ENCODE measurements around the gene PDE5A. TPM values are rescaled to one million over a fixed set of nuclear protein-coding genes. Genes with fewer than 3 reads are reported as not detected.

Gene PDE5A
- total and polyA plus RNA-seq, 8 donors = 5.8 to 34.4 (median 19.9) TPM

- TF ChIP-seq, protein P1, sequence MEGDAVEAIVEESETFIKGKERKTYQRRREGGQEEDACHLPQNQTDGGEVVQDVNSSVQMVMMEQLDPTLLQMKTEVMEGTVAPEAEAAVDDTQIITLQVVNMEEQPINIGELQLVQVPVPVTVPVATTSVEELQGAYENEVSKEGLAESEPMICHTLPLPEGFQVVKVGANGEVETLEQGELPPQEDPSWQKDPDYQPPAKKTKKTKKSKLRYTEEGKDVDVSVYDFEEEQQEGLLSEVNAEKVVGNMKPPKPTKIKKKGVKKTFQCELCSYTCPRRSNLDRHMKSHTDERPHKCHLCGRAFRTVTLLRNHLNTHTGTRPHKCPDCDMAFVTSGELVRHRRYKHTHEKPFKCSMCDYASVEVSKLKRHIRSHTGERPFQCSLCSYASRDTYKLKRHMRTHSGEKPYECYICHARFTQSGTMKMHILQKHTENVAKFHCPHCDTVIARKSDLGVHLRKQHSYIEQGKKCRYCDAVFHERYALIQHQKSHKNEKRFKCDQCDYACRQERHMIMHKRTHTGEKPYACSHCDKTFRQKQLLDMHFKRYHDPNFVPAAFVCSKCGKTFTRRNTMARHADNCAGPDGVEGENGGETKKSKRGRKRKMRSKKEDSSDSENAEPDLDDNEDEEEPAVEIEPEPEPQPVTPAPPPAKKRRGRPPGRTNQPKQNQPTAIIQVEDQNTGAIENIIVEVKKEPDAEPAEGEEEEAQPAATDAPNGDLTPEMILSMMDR (IDR thresholded peaks at IDR 0.05) = no peak
- Histone ChIP-seq H3K27ac (no peak overlapping the region), H3K36me3 (peaks cover 0 to 2% (median 0%) of the 10 kb centered on the region in 3 donors), H3K27me3 (no peaks in the 10 kb centered on the region), H3K4me3 (no peak overlapping the region), H3K9me3 (no peaks in the 10 kb centered on the region), H3K4me1 (peaks cover 0 to 12% (median 7%) of the 10 kb centered on the region in 3 donors)
- ATAC-seq = no peak
- intact Hi-C loops (cut with DNase I) = no loop called here
- no peak for DNase-seq
- no peak for FAIRE-seq
Measured at GRCh38 chr4:119604266-119604665, 24.3 kb downstream of the PDE5A start.

- intact Hi-C loops (cut with DNase I) = no loop called here
- FAIRE-seq = no peak
- 75 to 78% methylated on average over 1 of the region's 1 CpG for WGBS, 2 donors
Measured at GRCh38 chr4:119602366-119602765, 26.2 kb downstream of the PDE5A start.

DNA sequence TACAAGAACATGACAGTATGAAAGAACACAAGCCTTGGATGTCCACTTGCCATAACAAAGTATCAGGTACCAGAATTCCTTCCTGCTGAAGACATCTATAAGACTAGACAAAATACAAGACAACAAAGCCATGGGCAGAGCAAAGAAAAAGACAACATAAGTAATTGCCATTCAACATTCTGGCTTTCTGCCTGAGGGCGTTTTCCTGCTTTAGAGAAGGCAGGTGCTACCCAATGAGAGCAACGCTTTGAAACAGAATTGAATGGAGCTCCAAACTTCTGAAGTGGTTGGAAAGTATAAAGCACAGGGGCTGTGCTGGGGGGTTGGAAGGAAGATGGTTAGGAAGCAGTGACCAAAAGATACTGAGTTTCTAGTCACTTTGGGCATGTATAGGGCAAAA lies 30.1 kb downstream of the PDE5A start:
- ATAC-seq (no peak), DNase-seq (no peak), FAIRE-seq (no peak)
- Histone ChIP-seq H3K9me3 (no peaks in the 10 kb centered on the region), H3K36me3 (peaks cover 0 to 5% (median 0%) of the 10 kb centered on the region in 3 donors), H3K27ac (no peak overlapping the region), H3K4me3 (no peak overlapping the region), H3K4me1 (peaks cover 0 to 5% (median 0%) of the 10 kb centered on the region in 3 donors), H3K27me3 (no peaks in the 10 kb centered on the region)
- whole genome bisulfite sequencing, 2 donors = 86 to 90% methylated on average over 2 of the region's 2 CpGs
- intact Hi-C loops (cut with DNase I) = no loop called here
- TF ChIP-seq, protein P1 (IDR thresholded peaks at IDR 0.05) = no peak

More at GRCh38 chr4:119602366-119602765, 26.2 kb downstream of the PDE5A start:
- H3K27ac ChIP-seq = no peak overlapping the region
- H3K4me1 ChIP-seq = peaks cover 0 to 5% (median 0%) of the 10 kb centered on the region in 3 donors
- ATAC-seq (no peak), DNase-seq (no peak)
- no peaks in the 10 kb centered on the region for H3K9me3 ChIP-seq
- TF ChIP-seq, protein P1 (IDR thresholded peaks at IDR 0.05) = no peak
- H3K27me3 ChIP-seq = no peaks in the 10 kb centered on the region
- H3K36me3 ChIP-seq = peaks cover 0 to 5% (median 0%) of the 10 kb centered on the region in 3 donors
- no peak overlapping the region for H3K4me3 ChIP-seq

DNA sequence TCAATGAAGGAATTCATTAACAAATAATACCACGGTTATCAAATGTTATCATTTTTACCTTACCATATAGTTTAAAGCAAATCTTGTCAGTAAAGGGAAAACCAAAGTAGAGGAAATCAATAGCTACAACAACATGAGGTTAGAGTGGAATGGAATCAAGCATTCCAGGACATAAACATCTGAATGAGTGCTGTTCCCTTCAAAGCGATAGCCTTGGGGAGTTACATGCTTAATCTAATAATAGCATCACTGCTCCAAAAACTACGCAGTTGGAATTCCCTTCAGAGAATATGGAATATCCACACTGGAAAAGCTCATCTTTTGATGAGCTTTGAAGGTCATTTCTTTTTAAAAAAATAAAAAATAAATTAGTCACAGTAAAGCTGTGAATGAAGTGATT lies 31.2 kb downstream of the PDE5A start:
- no peak for ATAC-seq
- TF ChIP-seq, protein P1 (IDR thresholded peaks at IDR 0.05) = no peak
- peaks cover 0 to 5% (median 0%) of the 10 kb centered on the region in 3 donors for H3K36me3 ChIP-seq
- intact Hi-C loops (cut with DNase I) = no loop called here
- peaks cover 0 to 10% (median 5%) of the 10 kb centered on the region in 3 donors for H3K4me1 ChIP-seq
- WGBS, 2 donors = 77 to 78% methylated on average over 3 of the region's 3 CpGs
- H3K27me3 ChIP-seq = no peaks in the 10 kb centered on the region
- no peak overlapping the region for H3K4me3 ChIP-seq
- DNase-seq = no peak
- no peaks in the 10 kb centered on the region for H3K9me3 ChIP-seq
- no peak overlapping the region for H3K27ac ChIP-seq
- FAIRE-seq = no peak

DNA sequence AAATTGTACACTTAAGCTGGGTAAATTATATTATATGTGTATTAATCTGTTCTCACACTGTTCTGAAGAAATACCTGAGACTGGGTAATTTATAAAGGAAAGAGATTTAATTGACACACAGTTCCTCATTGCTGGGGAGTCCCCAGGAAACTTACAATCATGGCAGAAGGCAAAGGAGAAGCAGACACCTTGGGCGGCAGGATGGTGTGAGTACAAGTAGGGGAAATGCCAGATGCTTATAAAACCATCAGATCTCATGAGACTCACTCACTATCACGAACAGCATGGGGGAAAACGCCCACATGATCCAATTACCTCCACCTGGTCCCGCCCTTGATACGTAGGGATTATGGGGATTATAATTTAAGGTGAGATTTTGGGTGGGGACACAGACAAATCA lies 34.9 kb downstream of the PDE5A start:
- H3K36me3 ChIP-seq = no peaks in the 10 kb centered on the region
- intact Hi-C loops (cut with DNase I) = no loop called here
- WGBS, 2 donors = 93 to 95% methylated on average over 5 of the region's 5 CpGs
- H3K9me3 ChIP-seq = no peaks in the 10 kb centered on the region
- H3K27me3 ChIP-seq = no peaks in the 10 kb centered on the region
- TF ChIP-seq, protein P1 (IDR thresholded peaks at IDR 0.05) = no peak
- no peak for ATAC-seq
- H3K4me3 ChIP-seq = no peak overlapping the region
- no peak for FAIRE-seq
- peaks cover 0 to 10% (median 5%) of the 10 kb centered on the region in 3 donors for H3K4me1 ChIP-seq
- DNase-seq = no peak
- no peak overlapping the region for H3K27ac ChIP-seq
